GM12872 (cell line): ENCODE data around the gene MAP3K19.

Experiments used
- TF ChIP-seq, protein P1 (sequence below): IDR thresholded peaks from 3 replicates; pipeline ENCODE4 v1.5.1; 2011; ENCODE audit warnings: low read depth, mild to moderate bottlenecking, low read length, moderate library complexity; ENCODE audit not compliant: insufficient read depth

The MAP3K19 gene

DNA sequence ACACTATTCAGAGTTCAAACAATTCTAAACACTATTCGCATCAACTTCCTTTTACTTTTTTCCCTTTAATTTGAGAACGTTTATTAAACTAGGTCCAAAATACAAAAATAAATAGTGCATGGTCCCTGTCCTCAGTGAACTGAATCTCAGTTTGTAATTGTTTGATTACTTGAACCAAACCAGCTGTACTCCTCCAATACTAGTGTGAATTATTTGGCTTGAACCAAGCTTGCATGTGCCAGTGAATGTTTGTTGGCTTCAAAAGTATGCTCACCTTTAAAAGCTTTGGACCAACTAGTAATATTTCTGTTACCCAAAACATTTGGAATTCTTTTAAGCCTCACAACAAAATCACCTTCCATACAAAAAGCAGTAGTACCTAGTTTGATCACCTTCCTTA lies 113.1 kb downstream of the MAP3K19 start:
- TF ChIP-seq, protein P1, sequence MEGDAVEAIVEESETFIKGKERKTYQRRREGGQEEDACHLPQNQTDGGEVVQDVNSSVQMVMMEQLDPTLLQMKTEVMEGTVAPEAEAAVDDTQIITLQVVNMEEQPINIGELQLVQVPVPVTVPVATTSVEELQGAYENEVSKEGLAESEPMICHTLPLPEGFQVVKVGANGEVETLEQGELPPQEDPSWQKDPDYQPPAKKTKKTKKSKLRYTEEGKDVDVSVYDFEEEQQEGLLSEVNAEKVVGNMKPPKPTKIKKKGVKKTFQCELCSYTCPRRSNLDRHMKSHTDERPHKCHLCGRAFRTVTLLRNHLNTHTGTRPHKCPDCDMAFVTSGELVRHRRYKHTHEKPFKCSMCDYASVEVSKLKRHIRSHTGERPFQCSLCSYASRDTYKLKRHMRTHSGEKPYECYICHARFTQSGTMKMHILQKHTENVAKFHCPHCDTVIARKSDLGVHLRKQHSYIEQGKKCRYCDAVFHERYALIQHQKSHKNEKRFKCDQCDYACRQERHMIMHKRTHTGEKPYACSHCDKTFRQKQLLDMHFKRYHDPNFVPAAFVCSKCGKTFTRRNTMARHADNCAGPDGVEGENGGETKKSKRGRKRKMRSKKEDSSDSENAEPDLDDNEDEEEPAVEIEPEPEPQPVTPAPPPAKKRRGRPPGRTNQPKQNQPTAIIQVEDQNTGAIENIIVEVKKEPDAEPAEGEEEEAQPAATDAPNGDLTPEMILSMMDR = no peak

DNA sequence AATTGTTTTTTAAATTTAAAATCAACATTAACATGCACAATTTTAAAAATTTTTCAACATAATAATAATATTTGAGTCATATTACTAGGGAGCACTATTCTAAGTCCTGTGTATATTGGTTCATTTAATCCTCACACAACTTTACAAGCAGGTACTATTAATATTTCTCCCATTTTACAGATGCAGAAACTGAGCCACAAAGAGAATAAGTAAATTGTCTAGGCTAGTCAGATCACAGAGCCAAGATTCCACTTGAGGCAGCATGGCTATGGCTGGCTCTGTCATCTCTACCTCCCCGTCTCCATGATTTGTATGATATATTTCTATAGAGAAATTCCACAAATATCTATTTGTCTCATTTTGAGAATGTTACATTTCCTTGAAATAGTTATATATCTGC lies 113.5 kb downstream of the MAP3K19 start:
- TF ChIP-seq, protein P1 = no peak

DNA sequence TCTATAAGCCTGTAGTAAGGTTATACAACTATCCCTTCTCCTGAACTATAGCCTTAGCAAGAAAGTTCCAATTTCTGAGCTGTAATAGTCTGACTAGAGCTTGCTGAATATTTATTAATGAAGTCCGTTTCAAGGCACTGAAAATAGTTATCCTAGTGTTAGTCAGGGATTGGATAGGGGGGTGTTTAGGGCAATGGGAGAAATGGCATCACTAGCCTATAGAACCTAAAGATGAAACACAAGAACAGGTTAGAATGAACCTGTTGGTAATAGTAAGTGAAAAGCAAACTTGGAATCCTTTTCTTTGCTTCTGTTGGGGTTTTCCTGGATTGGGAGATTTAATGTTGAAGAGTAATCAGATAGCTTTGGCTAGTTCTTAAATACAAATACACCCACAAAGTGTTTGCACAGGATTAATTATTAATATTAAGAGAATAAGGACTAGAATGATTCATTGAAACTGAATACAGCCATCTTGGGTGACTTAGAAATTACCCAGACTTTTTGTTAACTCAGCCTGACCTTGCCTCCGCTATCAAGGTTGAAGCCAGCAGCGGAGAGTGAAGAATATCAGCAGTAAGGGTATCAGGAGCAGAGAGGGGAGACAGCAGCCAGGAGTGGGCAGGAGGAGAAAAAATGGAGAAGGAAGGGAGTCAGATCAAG lies 114.3 kb downstream of the MAP3K19 start:
- TF ChIP-seq, protein P1 = no peak

DNA sequence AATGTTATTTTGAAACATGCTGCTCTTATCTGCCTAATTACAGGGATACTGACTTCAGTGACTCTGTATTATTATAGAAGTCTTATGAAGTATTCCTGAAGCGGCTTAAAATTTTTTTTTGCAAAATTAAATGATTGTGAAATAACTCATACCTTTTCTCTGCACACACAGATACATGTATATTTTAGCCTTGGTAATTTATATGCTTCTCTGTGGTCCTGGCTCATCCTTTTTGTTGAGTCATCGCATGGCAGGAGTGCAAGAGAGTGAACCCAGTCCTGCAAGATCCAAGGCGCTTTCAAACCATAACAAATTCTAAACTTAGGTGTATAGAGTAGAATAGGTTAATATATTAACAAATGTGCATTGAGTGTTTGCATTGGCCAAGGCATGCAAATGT lies 120.1 kb downstream of the MAP3K19 start:
- TF ChIP-seq, protein P1 = no peak

DNA sequence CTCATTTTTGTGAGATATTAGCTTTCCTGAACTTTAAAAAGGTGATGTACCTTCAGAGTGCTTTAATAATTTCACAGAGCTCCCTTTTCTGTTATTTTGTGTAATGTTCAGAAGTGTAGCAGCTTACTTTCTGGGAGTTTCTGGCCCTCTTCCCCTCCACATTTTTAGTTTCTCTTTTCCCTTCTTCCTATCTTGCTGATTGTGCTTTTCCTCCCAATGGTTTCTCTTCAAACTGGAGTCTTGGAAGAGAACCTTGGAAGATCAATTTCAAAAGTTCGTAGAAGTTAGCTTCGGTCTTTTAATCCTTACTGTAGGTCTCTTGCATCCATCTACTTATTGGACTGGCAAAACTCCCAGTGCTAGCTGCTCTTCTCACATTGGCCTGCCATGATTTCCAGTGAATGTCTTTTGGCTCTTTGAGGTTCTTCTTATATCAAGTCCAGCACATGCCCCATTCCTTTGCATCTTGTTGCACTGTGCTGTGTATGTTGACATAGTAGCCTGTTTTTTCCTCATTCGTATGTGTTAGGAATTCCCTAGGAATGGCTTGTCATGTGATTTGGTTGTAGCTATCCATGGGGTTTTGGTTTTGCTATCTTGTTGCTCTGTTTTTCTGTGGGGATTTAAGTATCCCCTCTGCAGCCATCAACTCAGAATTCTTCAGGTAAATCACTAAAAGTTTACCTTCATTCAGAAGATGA lies 120.9 kb downstream of the MAP3K19 start:
- TF ChIP-seq, protein P1 = no peak

DNA sequence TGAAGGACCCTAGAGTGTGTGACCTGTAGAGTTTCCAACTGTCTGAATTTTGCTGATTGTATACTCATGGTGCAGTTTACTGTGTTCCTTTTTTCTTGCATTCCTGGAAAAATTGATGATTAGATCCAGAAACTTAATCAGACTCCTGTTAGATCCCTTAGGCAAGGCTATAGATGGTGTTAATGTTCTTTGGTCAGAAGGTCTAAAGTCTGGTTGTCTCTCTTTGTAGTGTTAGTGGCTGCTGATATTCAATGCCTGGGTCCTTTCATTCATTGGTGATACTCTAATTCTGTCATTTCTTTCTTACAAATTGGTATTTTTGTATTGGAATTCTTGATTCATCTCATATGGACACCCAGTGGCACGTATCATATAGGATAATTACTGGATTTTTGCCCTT lies 122.3 kb downstream of the MAP3K19 start:
- TF ChIP-seq, protein P1 = no peak

DNA sequence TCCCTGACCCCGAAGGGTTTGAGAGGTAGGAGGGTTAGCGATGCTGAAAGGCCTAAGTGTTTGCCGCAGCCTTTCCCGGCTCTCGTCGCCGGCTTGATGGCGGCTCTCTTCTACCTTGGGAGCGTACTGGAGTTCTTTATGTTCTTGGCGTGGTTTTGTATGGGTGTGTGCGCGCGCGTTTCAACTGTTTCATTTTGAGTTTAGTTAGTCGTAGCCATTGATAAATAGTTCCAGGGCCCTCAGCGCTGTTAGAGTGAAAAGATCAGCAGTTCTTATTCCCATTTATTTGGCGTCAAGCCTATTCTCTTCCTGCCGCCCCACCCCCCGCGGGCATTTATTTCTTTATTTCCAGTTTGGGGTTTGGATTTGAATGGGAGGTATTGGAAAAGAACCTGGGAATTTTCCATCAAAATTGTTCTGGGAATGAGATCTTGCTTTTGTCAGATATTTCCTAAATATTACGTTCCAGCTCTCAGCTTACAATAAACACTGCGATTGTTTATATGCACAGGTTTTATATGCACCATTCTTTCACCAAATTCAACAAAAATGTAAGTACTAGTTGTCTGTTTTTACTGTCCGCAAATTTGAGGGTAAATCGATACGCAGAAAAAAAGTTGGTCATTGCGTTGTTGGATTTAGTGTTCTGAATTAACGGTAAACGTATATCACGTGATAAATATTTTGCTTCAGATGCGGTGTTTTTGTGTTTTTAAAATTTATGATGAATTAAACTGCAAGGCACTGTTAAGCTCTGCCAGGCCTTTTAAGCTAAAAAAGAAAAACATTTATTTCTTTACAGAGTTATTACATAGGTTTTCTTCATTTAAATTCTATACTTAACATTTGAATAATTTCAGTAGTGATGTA lies 127.7 kb downstream of the MAP3K19 start:
- TF ChIP-seq, protein P1 = no peak
